Psoas muscle (tissue), 8 donors: ENCODE data around the gene COL25A1. TPM values are rescaled to one million over a fixed set of nuclear protein-coding genes. Genes with fewer than 3 reads are reported as not detected.

ENCODE experiments used
- ATAC-seq, 4 donors: fragments of 200-7000 bp; cut with Tn5 transposase; one replicate each; pipeline ENCODE4 v1.9.1; 2020; ENCODE audit warnings: moderate library complexity in 3 of 4, mild to moderate bottlenecking in 2 of 4
- DNase-seq, 2 donors: peaks; one replicate each; pipeline ENCODE4 v3.0.0-alpha.2; 2020
- H3K27ac ChIP-seq: fragments of 200-600 bp; one replicate; pipeline ENCODE4 v1.8.0; 2022
- H3K27me3 ChIP-seq, 3 donors: fragments of 200-600 bp in 1 of 3; one replicate each; pipeline versions ENCODE4 v1.6.1 to v1.8.0; 2013 to 2022; ENCODE audit warnings: low read length in 2 of 3, mild to moderate bottlenecking in 2 of 3, moderate library complexity in 1 of 3; ENCODE audit not compliant: insufficient read depth in 3 of 3
- H3K36me3 ChIP-seq, 2 donors: fragments of 200-600 bp in 1 of 2; one replicate each; pipeline versions ENCODE4 v1.6.1 to v1.8.0; 2013 to 2022; ENCODE audit warnings: low read depth in 1 of 2, mild to moderate bottlenecking in 1 of 2, moderate library complexity in 1 of 2; ENCODE audit not compliant: insufficient read depth in 1 of 2
- H3K4me1 ChIP-seq: fragments of 200-600 bp; one replicate; pipeline ENCODE4 v1.8.0; 2022
- H3K4me3 ChIP-seq: fragments of 200-600 bp; one replicate; pipeline ENCODE4 v1.8.0; 2022; ENCODE audit warnings: mild to moderate bottlenecking
- H3K9me3 ChIP-seq: fragments of 200-600 bp; one replicate; pipeline ENCODE4 v1.8.0; 2022
- CTCF ChIP-seq: fragments of 200-600 bp; IDR thresholded peaks from one replicate; pipeline ENCODE4 v1.8.0; 2022; ENCODE audit warnings: antibody characterized with exemption
- WGBS, 3 donors: extraction: QIAGEN DNeasy Blood & Tissue Kit; methylation state at CpG; one replicate each; pipeline versions ENCODE4 v1.1.6 to v1.1.7; 2013; 5-methylcytosine and 5-hydroxymethylcytosine counted together
- intact Hi-C, 2 donors: fragments of 100-400 bp; cut with DNase I; formaldehyde crosslinking; loops; one replicate each; pipeline versions ENCODE4 v1.11.0 to v1.14.2; 2022
- polyA plus RNA-seq, 3 donors: library from polyadenylated mRNA; stranded (reverse); fragments of 200-250 nt; gene quantifications; one replicate each; pipeline ENCODE4 v1.2.3, GENCODE V29; 2013
- total RNA-seq, 4 donors: library from RNA; stranded (reverse); fragmentation: NEBNext Ultra II Directional in 2 of 4; extraction: Animal tissue kit (Norgen Biotek cat#: 25700) in 2 of 4; gene quantifications; one replicate each; pipeline versions ENCODE4 v1.2.1 to v1.2.4, GENCODE V29; 2021 to 2023
- donor health status: healthy with polysubstance abuse.
- donor health status: DM: no; HTN: no; CAD: no; lungs with moderate emphysema.
- donor health status: Bipolar disorder and iron deficiency.
- donor health status: healthy.
- donor health status: DM: yes; HTN: yes; CAD: no.
- donor health status: DM: no; HTN: no; CAD: no.
- donor health status: DM: no; HTN: no; CAD: no.
- donor health status: DM: yes; HTN: yes; CAD: no.

The COL25A1 gene
- total and polyA plus RNA-seq, 7 donors, result 0.14 to 1.5 (median 0.36) TPM

GRCh38 chr4:109166126-109166525, 136.3 kb downstream of the COL25A1 start:
- no peak overlapping the region for H3K4me3 ChIP-seq
- H3K9me3 ChIP-seq, result no peaks in the 10 kb centered on the region
- H3K36me3 ChIP-seq, result no peaks in the 10 kb centered on the region
- intact Hi-C loops, result no loop called here
- H3K27me3 ChIP-seq, result no peaks in the 10 kb centered on the region
- no peak for TF ChIP-seq CTCF
- H3K4me1 ChIP-seq, result no peaks in the 10 kb centered on the region
- DNase-seq (no peak), ATAC-seq (no peak)
- H3K27ac ChIP-seq, result no peak overlapping the region

GRCh38 chr4:109164011-109164410, 138.4 kb downstream of the COL25A1 start:
- no peaks in the 10 kb centered on the region for H3K9me3 ChIP-seq
- DNase-seq (no peak), ATAC-seq (no peak)
- no peaks in the 10 kb centered on the region for H3K4me1 ChIP-seq
- no peaks in the 10 kb centered on the region for H3K27me3 ChIP-seq
- no peak for TF ChIP-seq CTCF
- intact Hi-C loops, result no loop called here
- H3K27ac ChIP-seq, result no peak overlapping the region
- H3K36me3 ChIP-seq, result no peaks in the 10 kb centered on the region
- H3K4me3 ChIP-seq, result no peak overlapping the region

- TF ChIP-seq CTCF, result no peak
- no peak for DNase-seq
- intact Hi-C loops, result no loop called here
- Histone ChIP-seq H3K27ac (no peak overlapping the region), H3K27me3 (no peaks in the 10 kb centered on the region), H3K4me3 (no peak overlapping the region), H3K9me3 (no peaks in the 10 kb centered on the region), H3K4me1 (no peaks in the 10 kb centered on the region), H3K36me3 (no peaks in the 10 kb centered on the region)
- ATAC-seq, result no peak
Measured at GRCh38 chr4:109163493-109163892, 139.0 kb downstream of the COL25A1 start.

GRCh38 chr4:109162759-109163158, 139.7 kb downstream of the COL25A1 start:
- WGBS, 3 donors, result 84 to 98% (median 90%) methylated on average over 3 of the region's 3 CpGs
- no peaks in the 10 kb centered on the region for H3K4me1 ChIP-seq
- no peaks in the 10 kb centered on the region for H3K36me3 ChIP-seq
- no peaks in the 10 kb centered on the region for H3K27me3 ChIP-seq
- no peak for ATAC-seq
- TF ChIP-seq CTCF, result no peak
- DNase-seq, result no peak
- H3K27ac ChIP-seq, result no peak overlapping the region
- H3K4me3 ChIP-seq, result no peak overlapping the region
- no peaks in the 10 kb centered on the region for H3K9me3 ChIP-seq
- intact Hi-C loops, result no loop called here

- no peak overlapping the region for H3K4me3 ChIP-seq
- DNase-seq, result no peak
Measured at GRCh38 chr4:109160494-109160893, 142.0 kb downstream of the COL25A1 start.

More at GRCh38 chr4:109160494-109160893, 142.0 kb downstream of the COL25A1 start:
- Histone ChIP-seq H3K36me3 (no peaks in the 10 kb centered on the region), H3K9me3 (no peaks in the 10 kb centered on the region), H3K27me3 (no peaks in the 10 kb centered on the region), H3K27ac (no peak overlapping the region), H3K4me1 (no peaks in the 10 kb centered on the region)
- intact Hi-C loops, result no loop called here
- WGBS, 3 donors, result 81 to 85% (median 83%) methylated on average over 4 of the region's 4 CpGs
- TF ChIP-seq CTCF, result no peak
- ATAC-seq, result no peak
